Stimulated activated memory B cell treated with anti-CD40 and anti-IgM and Interleukin-4, amounts not matched to agents 10 μg/mL and 1 μg/mL and 100 μg/mL, for 72 hours (primary cell): ENCODE data around the gene GALR1.

Experiments used
- ATAC-seq: fragments of 150-1000 bp; cut with Tn5 transposase; 2 replicates; pipeline ENCODE4 v1.10.0; 2021
- H3K27ac Mint-ChIP-seq: one replicate; pipeline ENCODE4 v1.8.0; 2022; ENCODE audit warnings: mild to moderate bottlenecking, mixed read lengths
- H3K27me3 Mint-ChIP-seq: one replicate; pipeline ENCODE4 v1.8.0; 2022; ENCODE audit warnings: mixed read lengths
- H3K36me3 Mint-ChIP-seq: one replicate; pipeline ENCODE4 v1.8.0; 2022; ENCODE audit warnings: mixed read lengths
- H3K4me1 Mint-ChIP-seq: one replicate; pipeline ENCODE4 v1.8.0; 2022; ENCODE audit warnings: mixed read lengths
- H3K4me3 Mint-ChIP-seq: one replicate; pipeline ENCODE4 v1.8.0; 2022; ENCODE audit warnings: mild to moderate bottlenecking, moderate library complexity, mixed read lengths
- H3K9me3 Mint-ChIP-seq: one replicate; pipeline ENCODE4 v1.8.0; 2022; ENCODE audit warnings: mixed read lengths

GALR1 gene, protein sequence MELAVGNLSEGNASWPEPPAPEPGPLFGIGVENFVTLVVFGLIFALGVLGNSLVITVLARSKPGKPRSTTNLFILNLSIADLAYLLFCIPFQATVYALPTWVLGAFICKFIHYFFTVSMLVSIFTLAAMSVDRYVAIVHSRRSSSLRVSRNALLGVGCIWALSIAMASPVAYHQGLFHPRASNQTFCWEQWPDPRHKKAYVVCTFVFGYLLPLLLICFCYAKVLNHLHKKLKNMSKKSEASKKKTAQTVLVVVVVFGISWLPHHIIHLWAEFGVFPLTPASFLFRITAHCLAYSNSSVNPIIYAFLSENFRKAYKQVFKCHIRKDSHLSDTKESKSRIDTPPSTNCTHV

DNA sequence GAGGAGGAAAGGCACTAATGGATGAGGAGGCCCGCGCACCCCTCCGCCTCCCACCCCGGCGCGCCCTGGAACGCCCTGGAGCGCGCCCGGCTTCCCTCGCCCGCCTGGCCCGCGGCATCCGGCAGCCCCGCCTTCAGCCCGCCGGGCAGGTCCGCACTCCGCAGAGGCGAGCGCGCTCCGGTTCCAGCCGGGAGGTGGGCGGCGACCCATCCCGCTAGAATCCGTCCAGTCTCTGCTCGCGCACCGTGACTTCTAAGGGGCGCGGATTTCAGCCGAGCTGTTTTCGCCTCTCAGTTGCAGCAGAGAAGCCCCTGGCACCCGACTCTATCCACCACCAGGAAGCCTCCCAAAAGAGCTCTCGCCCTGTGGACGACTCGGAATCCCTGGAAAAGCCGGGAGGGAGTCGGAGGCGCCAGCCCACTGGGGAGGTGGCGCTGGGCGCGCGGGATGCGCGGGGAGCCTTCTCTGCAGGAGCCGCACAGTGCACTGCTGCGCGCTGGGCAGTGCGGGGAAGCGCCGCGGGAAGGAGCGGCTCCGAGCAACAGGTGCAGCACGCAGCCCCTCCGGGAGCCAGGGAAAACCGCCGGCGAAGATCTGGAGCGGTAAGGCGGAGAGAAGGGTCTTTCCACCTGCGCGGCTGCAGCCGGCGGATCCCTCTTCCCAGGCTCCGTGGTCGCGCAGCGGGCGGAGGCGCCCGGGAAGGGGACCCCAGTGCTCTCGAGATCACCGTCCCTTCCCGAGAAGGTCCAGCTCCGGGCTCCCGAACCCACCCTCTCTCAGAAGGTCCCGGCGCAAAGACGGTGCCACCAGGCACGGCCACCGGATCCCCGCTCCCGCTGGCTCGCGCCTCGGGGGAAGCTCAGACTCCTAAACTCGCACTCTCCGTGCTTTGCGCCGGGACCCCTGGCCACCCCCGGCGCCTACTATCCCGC, at the start of gene GALR1:
TSS of gene GALR1 (plus strand) at position 280 of the 932 bp plus-strand sequence. CDS start 701 bp downstream, outside the sequence.
- H3K4me1 Mint-ChIP-seq: no peaks in the 10 kb centered on the region
- ATAC-seq: no peak
- H3K36me3 Mint-ChIP-seq: no peaks in the 10 kb centered on the region
- H3K9me3 Mint-ChIP-seq: peaks cover 4% of the 10 kb centered on the region
- peak within 1 kb of the TSS; percentile 8 for H3K4me3 Mint-ChIP-seq
- peaks cover 70% of the 10 kb centered on the region for H3K27me3 Mint-ChIP-seq
- H3K27ac Mint-ChIP-seq: no peak within 1 kb of the TSS

DNA sequence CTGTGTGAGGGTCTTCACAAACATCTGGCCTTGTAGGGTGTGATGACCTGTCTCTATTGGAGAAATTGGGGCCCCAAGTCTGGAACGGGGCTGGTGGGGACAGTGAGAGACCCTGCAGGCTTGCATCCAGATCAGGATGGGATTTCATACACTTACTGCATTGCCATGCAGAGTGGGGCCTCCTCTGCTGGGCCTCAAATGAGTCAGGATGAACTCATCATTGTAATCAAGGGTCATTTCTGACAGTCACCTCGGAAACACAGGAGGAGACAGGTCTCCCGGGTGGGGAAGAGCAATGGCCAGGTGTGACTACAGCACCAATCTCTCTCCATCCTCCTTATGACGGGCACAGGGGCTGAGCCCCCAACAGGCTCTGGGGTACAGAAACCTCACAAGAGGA, 48.1 kb upstream of the GALR1 start:
- Mint-ChIP-seq H3K9me3 (no peaks in the 10 kb centered on the region), H3K27ac (no peak overlapping the region), H3K4me1 (no peaks in the 10 kb centered on the region), H3K27me3 (peaks cover 21% of the 10 kb centered on the region), H3K4me3 (no peak overlapping the region), H3K36me3 (no peaks in the 10 kb centered on the region)
- ATAC-seq: no peak

DNA sequence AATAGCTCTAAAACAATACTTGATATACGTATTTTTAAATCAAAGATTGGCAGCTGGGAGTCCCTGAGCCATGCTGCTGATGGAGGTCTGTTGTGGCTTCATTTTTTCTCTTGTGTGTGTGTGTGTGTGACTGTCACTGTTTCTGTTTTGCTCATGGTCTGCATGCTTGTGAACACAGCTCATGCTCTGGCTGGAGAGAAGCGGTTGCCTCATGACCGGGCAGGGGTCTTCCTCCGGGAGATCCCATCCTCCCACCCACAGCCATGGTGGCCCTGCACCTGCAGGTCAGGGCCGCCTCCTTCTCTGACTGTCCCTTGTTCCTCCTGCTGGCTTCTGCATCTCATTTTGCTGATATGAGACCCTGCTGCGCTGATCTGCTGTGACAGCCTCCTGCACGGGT, 47.3 kb upstream of the GALR1 start:
- Mint-ChIP-seq H3K36me3 (no peaks in the 10 kb centered on the region), H3K27ac (peak overlapping the region; percentile 29), H3K27me3 (peaks cover 21% of the 10 kb centered on the region), H3K9me3 (no peaks in the 10 kb centered on the region), H3K4me1 (peaks cover 2% of the 10 kb centered on the region), H3K4me3 (no peak overlapping the region)
- no peak for ATAC-seq

DNA sequence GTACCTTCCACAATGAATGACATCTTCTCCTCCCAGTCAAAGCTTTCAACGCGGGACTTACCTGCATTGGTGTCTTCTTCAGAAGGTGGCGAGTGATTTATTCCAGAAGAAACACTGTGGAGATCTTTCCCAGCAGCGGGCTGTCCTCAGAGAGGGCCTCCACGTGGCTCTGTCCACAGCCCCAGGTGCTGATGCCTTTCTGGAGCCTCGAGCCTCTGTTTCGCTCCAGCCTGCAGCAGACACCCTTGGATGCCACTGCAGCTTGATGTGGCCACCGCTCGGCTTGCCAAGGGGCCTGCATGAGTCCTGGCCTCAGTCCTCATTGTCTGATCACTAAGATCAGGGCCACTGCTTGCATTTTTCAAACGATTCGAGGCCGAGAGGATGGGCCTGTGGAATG, 46.6 kb upstream of the GALR1 start:
- Mint-ChIP-seq H3K9me3 (no peaks in the 10 kb centered on the region), H3K4me1 (peaks cover 7% of the 10 kb centered on the region), H3K36me3 (no peaks in the 10 kb centered on the region), H3K27ac (no peak overlapping the region), H3K4me3 (no peak overlapping the region), H3K27me3 (peaks cover 21% of the 10 kb centered on the region)
- no peak for ATAC-seq

DNA sequence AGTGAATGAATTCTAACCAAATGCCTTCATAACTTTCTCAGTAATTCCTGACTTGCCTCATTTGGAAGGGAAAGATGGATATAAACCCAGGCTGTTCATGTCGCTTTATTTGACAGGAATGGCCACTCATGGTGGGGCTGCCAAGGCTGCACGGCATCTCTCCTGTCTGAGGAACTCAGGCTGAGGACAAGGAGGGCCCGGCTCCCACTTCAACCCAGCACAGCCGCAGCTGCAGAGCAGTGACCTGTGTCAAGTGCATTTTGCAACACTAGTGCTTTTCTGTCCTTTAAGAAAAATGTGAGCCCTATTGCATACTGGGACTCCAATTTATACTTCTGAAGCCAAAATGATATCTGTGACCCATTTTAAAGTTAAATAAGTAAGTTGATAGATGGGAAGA, 45.8 kb upstream of the GALR1 start:
- Mint-ChIP-seq H3K4me1 (peaks cover 15% of the 10 kb centered on the region), H3K27me3 (peaks cover 21% of the 10 kb centered on the region), H3K36me3 (no peaks in the 10 kb centered on the region), H3K9me3 (no peaks in the 10 kb centered on the region), H3K4me3 (no peak overlapping the region), H3K27ac (no peak overlapping the region)
- no peak for ATAC-seq

DNA sequence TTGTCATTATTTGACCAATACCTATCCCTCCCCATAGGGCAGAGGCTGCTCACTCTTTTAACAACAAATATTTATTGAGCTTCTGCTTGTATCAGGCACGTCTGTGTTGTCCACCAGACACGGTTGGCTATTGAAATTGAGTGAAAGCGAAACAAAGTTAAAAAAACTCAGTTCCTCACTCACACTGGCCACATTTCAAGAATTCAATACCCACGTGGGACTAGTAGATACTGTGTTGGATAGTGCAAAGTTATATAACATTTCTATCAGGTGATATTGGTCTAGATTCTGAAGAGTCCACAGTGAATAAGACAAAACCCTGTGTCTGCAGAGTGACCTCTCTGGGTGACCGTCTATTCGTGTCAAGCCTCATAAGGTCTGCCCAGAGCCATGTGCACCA, 43.9 kb upstream of the GALR1 start:
- H3K36me3 Mint-ChIP-seq: no peaks in the 10 kb centered on the region
- H3K4me1 Mint-ChIP-seq: peaks cover 33% of the 10 kb centered on the region
- H3K27ac Mint-ChIP-seq: no peak overlapping the region
- no peak for ATAC-seq
- no peak overlapping the region for H3K4me3 Mint-ChIP-seq
- H3K27me3 Mint-ChIP-seq: peaks cover 21% of the 10 kb centered on the region
- no peaks in the 10 kb centered on the region for H3K9me3 Mint-ChIP-seq

DNA sequence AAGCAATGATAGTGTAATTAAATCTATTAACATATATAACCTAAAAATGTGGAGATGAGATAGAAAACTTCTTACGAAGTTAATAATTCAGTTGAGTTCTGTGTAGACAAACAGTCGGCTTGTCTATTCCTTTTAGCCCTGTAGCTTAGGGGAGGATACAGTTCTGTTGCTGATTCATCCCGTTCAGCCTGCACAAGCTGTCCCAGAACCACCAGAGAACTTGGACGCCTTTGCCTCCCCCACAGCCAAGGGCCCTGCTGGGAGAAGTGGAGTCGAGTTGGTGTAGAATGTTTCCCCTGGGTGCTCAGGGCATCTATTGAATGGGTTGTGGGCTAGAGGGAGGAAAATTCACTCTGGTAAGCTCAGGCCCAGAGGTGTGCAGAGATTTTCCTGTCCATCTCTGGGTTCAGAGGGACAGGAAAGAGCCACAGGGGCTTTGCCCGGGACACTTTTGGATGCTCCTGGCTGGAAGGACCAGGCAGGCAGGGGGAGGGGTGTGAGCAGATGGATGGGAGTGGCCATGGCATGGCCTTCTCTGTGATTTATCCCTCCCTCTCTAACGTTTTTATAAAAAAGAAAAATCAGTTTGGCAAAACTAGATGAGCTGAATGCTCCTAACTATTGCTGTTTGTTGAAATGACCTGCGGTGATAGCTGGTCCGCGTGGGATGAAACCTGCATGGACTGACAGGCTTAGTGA, 42.8 kb upstream of the GALR1 start:
- no peak for ATAC-seq
- no peaks in the 10 kb centered on the region for H3K36me3 Mint-ChIP-seq
- H3K4me3 Mint-ChIP-seq: no peak overlapping the region
- H3K4me1 Mint-ChIP-seq: peaks cover 33% of the 10 kb centered on the region
- no peak overlapping the region for H3K27ac Mint-ChIP-seq
- H3K27me3 Mint-ChIP-seq: peaks cover 21% of the 10 kb centered on the region
- H3K9me3 Mint-ChIP-seq: no peaks in the 10 kb centered on the region

DNA sequence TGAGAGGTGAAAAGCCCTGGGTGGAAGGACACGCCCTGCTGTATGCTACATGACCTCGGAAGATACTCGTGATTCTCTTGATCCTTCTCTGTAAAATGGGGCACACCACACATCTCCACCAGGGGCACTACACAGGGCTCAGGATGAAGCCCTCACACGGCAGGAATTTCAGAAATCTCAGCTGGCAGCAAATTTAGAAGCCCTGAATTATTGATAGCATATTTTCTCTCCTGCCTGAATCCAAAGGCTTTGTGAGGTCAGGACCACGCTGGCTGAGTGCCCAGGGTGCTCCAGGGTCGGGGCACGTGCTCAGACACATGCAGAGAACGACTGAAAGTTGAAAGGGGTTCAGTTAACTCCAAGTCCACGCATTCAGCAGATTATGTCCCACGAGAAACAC, 42.1 kb upstream of the GALR1 start:
- H3K27ac Mint-ChIP-seq: peak overlapping the region; percentile 96
- peaks cover 18% of the 10 kb centered on the region for H3K27me3 Mint-ChIP-seq
- no peaks in the 10 kb centered on the region for H3K9me3 Mint-ChIP-seq
- no peaks in the 10 kb centered on the region for H3K36me3 Mint-ChIP-seq
- peak overlapping the region; percentile 6 for H3K4me3 Mint-ChIP-seq
- H3K4me1 Mint-ChIP-seq: peaks cover 33% of the 10 kb centered on the region
- ATAC-seq: peak; percentile 76

DNA sequence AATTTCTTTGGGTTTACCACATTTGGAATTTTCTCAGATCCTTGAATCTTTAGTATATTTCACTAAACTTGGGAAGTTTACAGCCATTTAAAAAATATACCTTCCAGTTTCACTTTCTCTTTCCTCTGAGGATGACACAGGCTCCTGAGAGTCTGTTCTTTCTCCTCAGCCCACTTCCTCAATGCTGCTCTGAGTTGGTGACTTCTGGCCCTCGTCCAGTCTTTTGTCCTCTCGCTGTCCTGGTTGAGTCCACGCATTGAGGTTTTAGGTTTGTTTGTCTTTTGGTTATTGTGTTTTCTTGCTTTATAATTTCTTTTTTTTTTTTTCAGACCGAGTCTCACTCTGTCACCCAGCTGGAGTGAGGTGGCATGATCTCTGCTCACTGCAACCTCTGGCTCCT, 40.7 kb upstream of the GALR1 start:
- Mint-ChIP-seq H3K27ac (peak overlapping the region; percentile 96), H3K4me1 (peaks cover 33% of the 10 kb centered on the region), H3K27me3 (peaks cover 11% of the 10 kb centered on the region), H3K36me3 (no peaks in the 10 kb centered on the region), H3K4me3 (peak overlapping the region; percentile 85), H3K9me3 (no peaks in the 10 kb centered on the region)
- ATAC-seq: peak; percentile 77

DNA sequence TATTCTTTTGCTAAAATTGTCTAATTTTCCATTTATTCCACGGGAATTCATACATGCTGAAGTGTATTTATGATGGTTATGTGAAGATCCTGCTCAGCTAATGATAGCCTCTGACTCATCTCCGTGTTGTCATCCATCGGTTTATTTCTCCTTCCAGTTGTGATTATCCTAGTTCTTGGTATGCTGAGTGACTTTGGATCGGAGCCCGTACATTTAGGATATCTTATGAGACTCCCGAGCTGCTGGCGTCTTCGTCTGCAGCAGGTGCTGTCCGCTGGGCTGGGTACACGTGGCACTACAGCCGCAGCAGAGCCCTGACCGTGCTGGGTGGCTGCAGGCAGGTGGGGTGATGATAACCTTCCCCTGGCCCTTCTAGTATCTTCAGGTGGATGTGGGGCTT, 40.1 kb upstream of the GALR1 start:
- Mint-ChIP-seq H3K36me3 (no peaks in the 10 kb centered on the region), H3K4me3 (no peak overlapping the region), H3K27me3 (peaks cover 9% of the 10 kb centered on the region), H3K27ac (peak overlapping the region; percentile 96), H3K4me1 (peaks cover 33% of the 10 kb centered on the region), H3K9me3 (no peaks in the 10 kb centered on the region)
- no peak for ATAC-seq

DNA sequence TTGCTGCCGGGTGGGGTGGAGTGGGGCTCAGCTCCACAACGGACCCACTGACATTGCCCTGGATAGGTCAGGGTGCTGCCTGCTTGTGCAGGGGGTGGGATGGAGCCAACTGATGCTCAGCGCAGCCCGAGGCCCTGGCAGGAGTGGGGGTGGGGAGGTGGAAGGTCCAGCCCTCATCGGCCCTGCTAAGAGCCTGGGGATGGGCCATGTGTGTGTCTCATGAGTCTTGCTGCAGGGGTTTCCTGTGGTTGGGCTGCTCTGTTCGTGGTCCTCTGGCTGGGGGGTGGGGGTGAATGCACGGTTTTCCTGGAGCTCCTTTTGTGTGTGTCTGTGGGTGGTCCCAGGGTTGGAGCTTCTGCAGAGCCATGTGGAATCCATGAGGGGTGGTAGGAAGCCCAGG, 39.4 kb upstream of the GALR1 start:
- Mint-ChIP-seq H3K9me3 (no peaks in the 10 kb centered on the region), H3K27me3 (peaks cover 3% of the 10 kb centered on the region), H3K36me3 (no peaks in the 10 kb centered on the region), H3K27ac (peak overlapping the region; percentile 24), H3K4me1 (peaks cover 33% of the 10 kb centered on the region), H3K4me3 (no peak overlapping the region)
- ATAC-seq: no peak

DNA sequence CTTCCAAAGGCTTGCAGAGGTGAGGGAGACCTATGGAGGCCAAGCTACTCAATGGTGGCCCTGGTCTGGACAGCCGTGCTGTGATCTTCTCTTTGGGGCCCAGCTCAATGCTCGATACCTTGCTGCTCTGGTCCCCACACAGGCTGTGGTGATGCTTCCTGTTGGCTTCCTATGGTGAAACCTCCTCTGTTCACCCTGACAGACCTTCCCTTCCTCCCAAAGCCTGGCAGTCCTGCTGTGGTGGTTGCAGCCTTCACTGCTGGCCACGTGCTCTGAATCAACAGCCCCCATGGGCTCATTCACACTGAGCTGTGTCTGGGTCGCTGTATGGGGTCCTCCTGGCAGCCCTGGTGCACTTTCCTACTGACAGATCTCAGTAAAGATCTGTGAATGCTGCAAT, 31.0 kb upstream of the GALR1 start:
- Mint-ChIP-seq H3K36me3 (no peaks in the 10 kb centered on the region), H3K27me3 (peaks cover 12% of the 10 kb centered on the region), H3K4me3 (no peak overlapping the region), H3K4me1 (no peaks in the 10 kb centered on the region), H3K27ac (no peak overlapping the region), H3K9me3 (peaks cover 3% of the 10 kb centered on the region)
- no peak for ATAC-seq

DNA sequence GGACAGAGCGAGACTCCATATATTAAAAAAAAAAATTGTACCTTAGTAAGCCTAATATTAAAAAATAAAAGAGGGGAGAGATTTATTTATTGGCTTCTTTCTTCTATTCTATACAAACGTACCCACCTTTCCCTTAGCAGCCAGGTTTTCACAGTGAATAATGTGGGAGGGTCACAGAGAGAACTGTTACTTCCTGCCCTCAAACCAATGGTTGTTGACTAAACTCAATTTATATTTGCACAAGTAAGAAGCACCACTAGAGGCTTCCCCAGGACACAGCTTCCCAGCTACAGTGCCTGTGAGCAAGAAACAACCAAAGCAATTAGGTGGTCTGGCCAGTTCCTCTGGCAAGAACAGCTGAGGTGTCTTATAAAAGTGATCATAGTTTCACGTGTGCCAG, 28.9 kb upstream of the GALR1 start:
- Mint-ChIP-seq H3K9me3 (peaks cover 3% of the 10 kb centered on the region), H3K4me3 (no peak overlapping the region), H3K36me3 (no peaks in the 10 kb centered on the region), H3K27me3 (peaks cover 12% of the 10 kb centered on the region), H3K27ac (no peak overlapping the region), H3K4me1 (no peaks in the 10 kb centered on the region)
- ATAC-seq: no peak

DNA sequence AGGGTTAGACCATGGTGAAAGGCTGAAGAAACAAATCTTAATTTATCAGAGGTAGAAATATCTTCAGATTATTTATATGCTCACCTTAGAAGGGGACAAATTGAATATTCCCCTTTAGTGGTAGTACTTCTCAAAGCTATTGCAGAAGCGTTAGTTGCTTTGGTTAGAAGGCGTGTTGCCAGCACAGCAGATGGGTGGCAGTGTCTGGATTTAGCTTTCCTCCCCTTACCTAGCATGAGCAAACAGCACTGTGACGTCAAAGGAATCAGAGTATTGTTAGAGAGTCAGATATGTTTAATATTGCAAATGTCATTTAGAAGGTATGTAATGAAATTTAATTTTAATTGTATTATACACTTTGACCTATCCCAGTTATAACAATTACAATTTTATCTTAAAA, 27.2 kb upstream of the GALR1 start:
- peaks cover 6% of the 10 kb centered on the region for H3K27me3 Mint-ChIP-seq
- H3K36me3 Mint-ChIP-seq: no peaks in the 10 kb centered on the region
- no peak overlapping the region for H3K4me3 Mint-ChIP-seq
- H3K4me1 Mint-ChIP-seq: no peaks in the 10 kb centered on the region
- peaks cover 3% of the 10 kb centered on the region for H3K9me3 Mint-ChIP-seq
- ATAC-seq: no peak
- H3K27ac Mint-ChIP-seq: no peak overlapping the region

DNA sequence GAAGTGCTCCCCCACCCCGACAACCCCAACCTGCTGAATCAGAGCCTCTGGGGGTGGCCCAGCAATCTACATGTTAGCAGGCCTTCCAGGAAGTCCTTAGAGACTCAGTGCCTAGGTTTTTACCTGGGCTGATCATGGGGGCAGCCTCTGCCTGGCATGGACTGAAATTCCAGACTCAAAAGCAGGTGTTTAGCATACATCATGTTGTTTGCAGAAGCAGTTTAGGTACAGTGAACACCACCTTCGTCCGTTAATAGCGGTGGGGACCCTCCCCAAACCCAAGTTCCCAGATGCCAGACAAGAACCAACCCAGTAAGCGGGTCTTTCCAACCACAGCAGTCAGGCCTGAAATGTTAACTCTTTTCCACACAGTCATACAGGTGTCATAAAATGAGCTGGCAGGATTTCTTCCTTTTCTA, 26.4 kb upstream of the GALR1 start:
- Mint-ChIP-seq H3K4me3 (no peak overlapping the region), H3K36me3 (no peaks in the 10 kb centered on the region), H3K27me3 (peaks cover 14% of the 10 kb centered on the region), H3K9me3 (peaks cover 3% of the 10 kb centered on the region), H3K27ac (no peak overlapping the region), H3K4me1 (no peaks in the 10 kb centered on the region)
- peak; percentile 64 for ATAC-seq
